ENCODE data around the gene SLC39A10. TPM values are rescaled to one million over a fixed set of nuclear protein-coding genes. Genes with fewer than 3 reads are reported as not detected.

The SLC39A10 gene
- total and polyA plus RNA-seq, 2 of the 4 experiments (the other 2 are of a cell fraction) = 17.6 to 64.7 TPM

GRCh38 chr2:195642679-195643068 lies 14.4 kb upstream of the SLC39A10 start:
- Histone ChIP-seq H3K27ac (ENCODE audit: insufficient read depth, low read length) (no peak overlapping the region), H3K9me1 (ENCODE audit: insufficient read depth, low read length) (no peaks in the 10 kb centered on the region; the same call in 1 of the 2 replicates), H4K8ac (ENCODE audit: low read depth in 2 of 2, low read length in 2 of 2) (no peak overlapping the region), H2BK120ac (ENCODE audit: low read depth, low read length) (no peak overlapping the region), H2AK5ac (ENCODE audit: low read depth, low read length) (no peak overlapping the region), H2BK5ac (ENCODE audit: low read depth, low read length, poor library complexity, severe bottlenecking) (no peak overlapping the region), H3K23ac (ENCODE audit: low read depth, low read length) (no peak overlapping the region), H3K36me3 (ENCODE audit: control insufficient read depth, insufficient read depth, low read length) (no peaks in the 10 kb centered on the region), H3K9ac (ENCODE audit: low read depth, low read length) (no peak overlapping the region), H3K9me3 (ENCODE audit: control insufficient read depth, insufficient read depth, low read length) (no peaks in the 10 kb centered on the region), H3K4me3 (ENCODE audit: insufficient read depth, low read depth, low read length) (no peak overlapping the region), H3K56ac (ENCODE audit: extremely low read depth, insufficient read depth, low read length) (no peak overlapping the region), H2BK15ac (ENCODE audit: low read depth, low read length) (no peak overlapping the region), H3K4ac (ENCODE audit: low read depth, low read length) (no peak overlapping the region), H3K14ac (replicated peaks; ENCODE audit: low read depth, low read length) (no peak overlapping the region), H2AFZ (replicated peaks; ENCODE audit: low read length, poor library complexity) (no peak overlapping the region), H3K79me1 (ENCODE audit: low read depth in 1 of 2, low read length in 2 of 2) (no peaks in the 10 kb centered on the region), H3K27me3 (ENCODE audit: control insufficient read depth, insufficient read depth, low read length) (no peaks in the 10 kb centered on the region), H4K91ac (ENCODE audit: insufficient read depth, low read depth, low read length) (no peak overlapping the region), H4K5ac (ENCODE audit: low read depth, low read length) (no peak overlapping the region), H2BK20ac (ENCODE audit: low read depth, low read length) (no peak overlapping the region), H3K18ac (ENCODE audit: low read depth, low read length) (no peak overlapping the region), H2AK9ac (replicated peaks; ENCODE audit: low read depth, low read length, poor library complexity) (no peak overlapping the region), H3K4me2 (ENCODE audit: low read depth, low read length) (no peak overlapping the region), H4K20me1 (ENCODE audit: insufficient read depth, low read length) (no peaks in the 10 kb centered on the region), H3K4me1 (ENCODE audit: control insufficient read depth, insufficient read depth, low read length) (no peaks in the 10 kb centered on the region)
- ChIA-PET CTCF (no interaction called here), POLR2A (ENCODE audit: unreplicated experiment) (no interaction called here)
- dilution Hi-C loops (cut with HindIII; ENCODE audit: low sequenced_read_pairs, unreplicated experiment) (no loop called here), intact Hi-C loops (cut with micrococcal nuclease) (no loop called here), in situ Hi-C loops (cut with MboI; ENCODE audit: low sequenced_read_pairs) (no loop called here)
- DNase-seq (no peak), ATAC-seq (ENCODE audit: low read depth) (no peak)
- TF ChIP-seq, protein P1, sequence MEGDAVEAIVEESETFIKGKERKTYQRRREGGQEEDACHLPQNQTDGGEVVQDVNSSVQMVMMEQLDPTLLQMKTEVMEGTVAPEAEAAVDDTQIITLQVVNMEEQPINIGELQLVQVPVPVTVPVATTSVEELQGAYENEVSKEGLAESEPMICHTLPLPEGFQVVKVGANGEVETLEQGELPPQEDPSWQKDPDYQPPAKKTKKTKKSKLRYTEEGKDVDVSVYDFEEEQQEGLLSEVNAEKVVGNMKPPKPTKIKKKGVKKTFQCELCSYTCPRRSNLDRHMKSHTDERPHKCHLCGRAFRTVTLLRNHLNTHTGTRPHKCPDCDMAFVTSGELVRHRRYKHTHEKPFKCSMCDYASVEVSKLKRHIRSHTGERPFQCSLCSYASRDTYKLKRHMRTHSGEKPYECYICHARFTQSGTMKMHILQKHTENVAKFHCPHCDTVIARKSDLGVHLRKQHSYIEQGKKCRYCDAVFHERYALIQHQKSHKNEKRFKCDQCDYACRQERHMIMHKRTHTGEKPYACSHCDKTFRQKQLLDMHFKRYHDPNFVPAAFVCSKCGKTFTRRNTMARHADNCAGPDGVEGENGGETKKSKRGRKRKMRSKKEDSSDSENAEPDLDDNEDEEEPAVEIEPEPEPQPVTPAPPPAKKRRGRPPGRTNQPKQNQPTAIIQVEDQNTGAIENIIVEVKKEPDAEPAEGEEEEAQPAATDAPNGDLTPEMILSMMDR (conservative IDR thresholded peaks at IDR 0.05; ENCODE audit: low read depth, low read length) = no peak
- TF ChIP-seq MAFK (IDR thresholded peaks at IDR 0.05; ENCODE audit: low read depth, low read length) = no peak
- no peak for TF ChIP-seq MAZ (IDR thresholded peaks at IDR 0.05; ENCODE audit: borderline replicate concordance, low read depth, low read length)
- TF ChIP-seq, protein P2, sequence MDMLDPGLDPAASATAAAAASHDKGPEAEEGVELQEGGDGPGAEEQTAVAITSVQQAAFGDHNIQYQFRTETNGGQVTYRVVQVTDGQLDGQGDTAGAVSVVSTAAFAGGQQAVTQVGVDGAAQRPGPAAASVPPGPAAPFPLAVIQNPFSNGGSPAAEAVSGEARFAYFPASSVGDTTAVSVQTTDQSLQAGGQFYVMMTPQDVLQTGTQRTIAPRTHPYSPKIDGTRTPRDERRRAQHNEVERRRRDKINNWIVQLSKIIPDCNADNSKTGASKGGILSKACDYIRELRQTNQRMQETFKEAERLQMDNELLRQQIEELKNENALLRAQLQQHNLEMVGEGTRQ (IDR thresholded peaks at IDR 0.05; ENCODE audit: low read depth, low read length) = no peak
- no peak for TF ChIP-seq CEBPB (IDR thresholded peaks at IDR 0.05; ENCODE audit: low read depth, low read length)
- no peak for TF ChIP-seq BHLHE40 (IDR thresholded peaks at IDR 0.05; ENCODE audit: low read depth, low read length)
- no peak for TF ChIP-seq NFE2L2 (IDR thresholded peaks at IDR 0.05; ENCODE audit: low read depth, low read length)
- TF ChIP-seq POLR2A (IDR thresholded peaks at IDR 0.05; ENCODE audit: low read depth, low read length) = no peak
- TF ChIP-seq SMC3 (IDR thresholded peaks at IDR 0.05; ENCODE audit: low read depth, low read length) = no peak
- TF ChIP-seq FOS (IDR thresholded peaks at IDR 0.05; ENCODE audit: low read depth, low read length) = no peak
- no peak for TF ChIP-seq RFX5 (IDR thresholded peaks at IDR 0.05; ENCODE audit: low read depth, low read length)
- TF ChIP-seq ELK1 (IDR thresholded peaks at IDR 0.05; ENCODE audit: borderline replicate concordance, low read depth, low read length) = no peak
- TF ChIP-seq CHD1 (IDR thresholded peaks at IDR 0.05; ENCODE audit: low read depth, low read length) = no peak
- TF ChIP-seq RCOR1 (IDR thresholded peaks at IDR 0.05; ENCODE audit: insufficient replicate concordance, low read length) = no peak
- no TSS peak for BruUV-seq (replicated peaks)
- no CpG with 5 or more reads among the region's 1 CpG for WGBS, 2 experiments (ENCODE audit: extremely low coverage in 2 of 2, insufficient read length in 1 of 2)

Measured in IMR-90 (cell line).